GM12878 (cell line): ENCODE results near the gene SPTSSB. TPM values are rescaled to one million over a fixed set of nuclear protein-coding genes. Genes with fewer than 3 reads are reported as not detected.

Experiments
- ATF7 ChIP-seq: fragments of 450-650 bp; IDR thresholded peaks from 2 replicates; pipeline ENCODE4 v1.6.1; 2016; ENCODE audit warnings: low read depth, mild to moderate bottlenecking
- CBFB ChIP-seq: IDR thresholded peaks from 2 replicates; pipeline ENCODE4 v1.6.1; 2016; ENCODE audit warnings: antibody characterized with exemption, low read depth
- DPF2 ChIP-seq: fragments of 450-650 bp; IDR thresholded peaks from 2 replicates; pipeline ENCODE4 v1.6.1; 2017; ENCODE audit warnings: mild to moderate bottlenecking
- E2F4 ChIP-seq: IDR thresholded peaks from 2 replicates; pipeline ENCODE4 v1.6.1; 2012; ENCODE audit warnings: low read depth, low read length, improper control_type of control experiment
- GATAD2B ChIP-seq: fragments of 450-650 bp; conservative IDR thresholded peaks from 2 replicates; pipeline ENCODE4 v1.6.1; 2017; ENCODE audit warnings: low read depth, mild to moderate bottlenecking, moderate library complexity
- IKZF2 ChIP-seq, 2 experiments: fragments of 450-650 bp; IDR thresholded peaks; 2 replicates each; pipeline ENCODE4 v1.6.1; 2017; ENCODE audit warnings: mild to moderate bottlenecking in 2 of 2, moderate library complexity in 2 of 2
- KAT2A ChIP-seq: conservative IDR thresholded peaks from 2 replicates; pipeline ENCODE4 v1.6.1; 2011; ENCODE audit warnings: low read depth, low read length; ENCODE audit not compliant: control insufficient read depth
- MEF2B ChIP-seq: fragments of 450-650 bp; IDR thresholded peaks from 2 replicates; pipeline ENCODE4 v1.6.1; 2018; ENCODE audit warnings: mild to moderate bottlenecking, moderate library complexity; ENCODE audit not compliant: partially characterized antibody, poor library complexity, severe bottlenecking
- MTA2 ChIP-seq: fragments of 450-650 bp; IDR thresholded peaks from 2 replicates; pipeline ENCODE4 v1.6.1; 2016; ENCODE audit warnings: low read depth, mild to moderate bottlenecking, moderate library complexity
- NBN ChIP-seq: fragments of 450-650 bp; IDR thresholded peaks from 2 replicates; pipeline ENCODE4 v1.6.1; 2016
- NR2F1 ChIP-seq: fragments of 450-650 bp; conservative IDR thresholded peaks from 2 replicates; pipeline ENCODE4 v1.6.1; 2017; ENCODE audit warnings: mild to moderate bottlenecking
- REST ChIP-seq: IDR thresholded peaks from 2 replicates; pipeline ENCODE4 v1.6.1; 2012; ENCODE audit warnings: mild to moderate bottlenecking, low read depth, low read length
- RUNX3 ChIP-seq: IDR thresholded peaks from 2 replicates; pipeline ENCODE4 v1.6.1; 2012; ENCODE audit warnings: low read length, inconsistent platforms
- TCF12 ChIP-seq: IDR thresholded peaks from 2 replicates; pipeline ENCODE4 v1.6.1; 2011; ENCODE audit warnings: low read depth, mild to moderate bottlenecking, low read length
- ZBED1 ChIP-seq: IDR thresholded peaks from 2 replicates; pipeline ENCODE4 v1.6.1; 2016; ENCODE audit warnings: borderline replicate concordance
- ZBTB33 ChIP-seq: fragments of 450-650 bp; IDR thresholded peaks from 2 replicates; pipeline ENCODE4 v1.6.1; 2017; ENCODE audit warnings: mild to moderate bottlenecking
- polyA plus RNA-seq, 11 experiments: library from polyadenylated mRNA; depleted of rRNA in 4 of 11; unstranded in 6 of 11; stranded (reverse) in 5 of 11; fragments of >200 nt; fragmentation: Nextera tagmentation in 4 of 11; fragmentation: Illumina TruSeq in 1 of 11; extraction: Ambion mirVana in 4 of 11; extraction: Trizol in 1 of 11; gene quantifications; 1 replicate in 1 of 11; 2 replicates in 10 of 11; pipeline versions ENCODE4 v1.2.1 to v1.2.3, GENCODE V29; 2011 to 2016; ENCODE audit warnings: inconsistent platforms in 2 of 11, missing spikeins in 2 of 11, low read depth in 1 of 11
- total RNA-seq, 4 experiments: library from RNA; depleted of rRNA in 3 of 4; stranded (reverse); fragments of >200 nt in 3 of 4; fragmentation: Illumina TruSeq in 1 of 4; extraction: Trizol in 1 of 4; gene quantifications; 2 replicates each; pipeline versions ENCODE4 v1.2.1 to v1.2.3, GENCODE V29; 2013 to 2021

SPTSSB gene
- total and polyA plus RNA-seq, 10 of the 15 experiments (the other 5 are each of a cell fraction or from before 2014, with no cell fraction given), result 0.19 to 30.6 (median 0.91) TPM

- TF ChIP-seq E2F4, result no peak
- peak; percentile 89 for TF ChIP-seq RUNX3
- 0 out of 2 replicates have a peak, but pooled peaks have one; percentile 31 for TF ChIP-seq CBFB
- TF ChIP-seq ZBED1, result no peak
- TF ChIP-seq MEF2B, result peak; percentile 79
- TF ChIP-seq TCF12, result 0 out of 2 replicates have a peak, but pooled peaks have one; percentile 16
- TF ChIP-seq ATF7, result 0 out of 2 replicates have a peak, but pooled peaks have one; percentile 25
- TF ChIP-seq NBN, result peak; percentile 66; the same call in 1 of the 2 replicates
- TF ChIP-seq IKZF2 (IDR thresholded peaks at IDR 0.05), result peak; percentile 69 to 71
- peak; percentile 90 for TF ChIP-seq MTA2
- 0 out of 2 replicates have a peak, but pooled peaks have one; percentile 38 for TF ChIP-seq NR2F1
- TF ChIP-seq DPF2, result 0 out of 2 replicates have a peak, but pooled peaks have one; percentile 32
- TF ChIP-seq KAT2A, result no peak
- no peak for TF ChIP-seq REST
- 0 out of 2 replicates have a peak, but pooled peaks have one; percentile 17 for TF ChIP-seq GATAD2B
- no peak for TF ChIP-seq ZBTB33
- TF ChIP-seq, all 136 proteins: peak for 16
These were observed 60.5 kb downstream of the SPTSSB start (continued) for GRCh38 chr3:161310649-161311423.
